K562 (cell line): ENCODE results near the gene RARG. TPM values are rescaled to one million over a fixed set of nuclear protein-coding genes. Genes with fewer than 3 reads are reported as not detected.

Experiments used
- DIDO1 ChIP-seq: fragments of 450-650 bp; IDR thresholded peaks from 2 replicates; pipeline ENCODE4 v1.6.1; 2016; ENCODE audit warnings: low read depth, missing biosample characterization, missing genetic modification characterization
- FOXK2 ChIP-seq, 2 experiments: fragments of 450-650 bp; IDR thresholded peaks in 1 of 2; conservative IDR thresholded peaks in 1 of 2; 2 replicates each; pipeline ENCODE4 v1.6.1; 2016; ENCODE audit warnings: low read depth in 2 of 2, mild to moderate bottlenecking in 1 of 2
- HDAC2 ChIP-seq: fragments of 450-650 bp; IDR thresholded peaks from 2 replicates; pipeline ENCODE4 v1.6.1; 2016; ENCODE audit warnings: mild to moderate bottlenecking
- HMG20A ChIP-seq: fragments of 450-650 bp; formaldehyde crosslinking; conservative IDR thresholded peaks from 2 replicates; pipeline ENCODE4 v1.4.0; 2020; ENCODE audit warnings: mild to moderate bottlenecking, mixed read lengths
- HMGN3 ChIP-seq: IDR thresholded peaks from 2 replicates; pipeline ENCODE4 v1.6.1; 2011; ENCODE audit warnings: borderline replicate concordance, low read depth, mild to moderate bottlenecking, mixed read lengths, low read length; ENCODE audit not compliant: insufficient read length; ENCODE audit errors: extremely low read depth
- KLF16 ChIP-seq: IDR thresholded peaks from 2 replicates; pipeline ENCODE4 v1.6.1; 2016; ENCODE audit warnings: antibody characterized with exemption
- NFATC3 ChIP-seq: fragments of 450-650 bp; IDR thresholded peaks from 2 replicates; pipeline ENCODE4 v1.6.1; 2017; ENCODE audit warnings: mild to moderate bottlenecking
- NFE2L1 ChIP-seq: fragments of 450-650 bp; IDR thresholded peaks from 2 replicates; pipeline ENCODE4 v1.6.1; 2016; ENCODE audit warnings: missing genetic modification characterization, low read depth, mild to moderate bottlenecking, missing compliant biosample characterization, moderate library complexity, borderline replicate concordance
- PCBP2 ChIP-seq: fragments of 200-400 bp; formaldehyde crosslinking; IDR thresholded peaks from 2 replicates; pipeline ENCODE4 v1.6.1; 2018; ENCODE audit warnings: low read length, low read depth, mild to moderate bottlenecking, moderate library complexity; ENCODE audit not compliant: poor library complexity, severe bottlenecking
- RUNX1 ChIP-seq: sonication (generic); IDR thresholded peaks from 2 replicates; pipeline ENCODE4 v1.6.1; 2016; ENCODE audit warnings: antibody characterized with exemption, low read depth
- SMARCA4 ChIP-seq: fragments of 450-650 bp; IDR thresholded peaks from 2 replicates; pipeline ENCODE4 v1.6.1; 2016
- SRF ChIP-seq, 2 experiments: fragments of 250-450, 450-650 bp in 1 of 2; sonication (Bioruptor Pico) in 1 of 2; sonication (generic) in 1 of 2; formaldehyde crosslinking; IDR thresholded peaks; 2 replicates each; pipeline versions ENCODE4 v1.5.0 to v1.5.1; 2020 to 2022; ENCODE audit warnings: mild to moderate bottlenecking in 1 of 2, missing genetic modification reagents in 1 of 2
- SRSF3 ChIP-seq: fragments of 200-400 bp; formaldehyde crosslinking; IDR thresholded peaks from 2 replicates; pipeline ENCODE4 v1.6.1; 2016; ENCODE audit warnings: mild to moderate bottlenecking, low read length, moderate library complexity; ENCODE audit not compliant: insufficient read depth
- TAL1 ChIP-seq: fragments of 450-650 bp; IDR thresholded peaks from 2 replicates; pipeline ENCODE4 v1.6.1; 2016; ENCODE audit warnings: mild to moderate bottlenecking
- TRIM28 ChIP-seq: fragments of 450-650 bp; IDR thresholded peaks from 2 replicates; pipeline ENCODE4 v1.6.1; 2017
- ZC3H11A ChIP-seq: IDR thresholded peaks from 2 replicates; pipeline ENCODE4 v1.6.1; 2012; ENCODE audit warnings: low read depth, low read length, improper control_type of control experiment
- ZNF436 ChIP-seq: fragments of 250-450, 450-650 bp; sonication (Bioruptor Pico); formaldehyde crosslinking; IDR thresholded peaks from 2 replicates; pipeline ENCODE4 v1.7.0; 2020; ENCODE audit warnings: mild to moderate bottlenecking
- ZSCAN29 ChIP-seq: fragments of 450-650 bp; IDR thresholded peaks from 2 replicates; pipeline ENCODE4 v1.6.1; 2017
- polyA plus RNA-seq, 8 experiments: library from polyadenylated mRNA; depleted of rRNA in 4 of 8; stranded (reverse) in 5 of 8; unstranded in 3 of 8; fragments of >200 nt; fragmentation: Nextera tagmentation in 2 of 8; fragmentation: Illumina TruSeq in 1 of 8; extraction: Ambion mirVana in 2 of 8; extraction: Trizol in 1 of 8; gene quantifications; 2 replicates each; pipeline versions ENCODE4 v1.2.1 to v1.2.3, GENCODE V29; 2011 to 2014; ENCODE audit warnings: inconsistent platforms in 1 of 8, missing spikeins in 1 of 8
- total RNA-seq, 7 experiments: library from RNA; depleted of rRNA in 6 of 7; stranded (reverse); fragments of >200 nt in 6 of 7; fragmentation: Illumina TruSeq in 2 of 7; extraction: Trizol in 2 of 7; gene quantifications; 2 replicates each; pipeline versions ENCODE4 v1.2.1 to v1.2.3, GENCODE V29; 2011 to 2021; ENCODE audit warnings: low replicate concordance in 1 of 7
- TF ChIP-seq, protein P1 (sequence below), 2 experiments: IDR thresholded peaks; 2 replicates each; pipeline ENCODE4 v1.6.1; 2011; ENCODE audit warnings: borderline replicate concordance in 1 of 2, control low read depth in 1 of 2, low read depth in 1 of 2, low read length in 1 of 2, mild to moderate bottlenecking in 1 of 2, mixed read lengths in 1 of 2, moderate library complexity in 1 of 2; ENCODE audit not compliant: insufficient read depth in 1 of 2, insufficient read length in 1 of 2, poor library complexity in 1 of 2, severe bottlenecking in 1 of 2; ENCODE audit errors: extremely low read depth in 1 of 2
- TF ChIP-seq, protein P2 (sequence below): fragments of 250-450 bp; sonication (Bioruptor Pico); IDR thresholded peaks from 2 replicates; pipeline ENCODE4 v1.8.0; 2021; ENCODE audit warnings: moderate library complexity, mild to moderate bottlenecking, inconsistent platforms
- TF ChIP-seq, protein P3 (sequence below), 2 experiments: fragments of 250-450 bp in 1 of 2; fragments of 450-650 bp in 1 of 2; sonication (Bioruptor Pico) in 1 of 2; IDR thresholded peaks; 2 replicates each; pipeline versions ENCODE4 v1.6.1 to v1.8.0; 2016 to 2021; ENCODE audit warnings: mild to moderate bottlenecking in 2 of 2, moderate library complexity in 2 of 2, missing compliant biosample characterization in 1 of 2, missing genetic modification characterization in 1 of 2
- TF ChIP-seq, protein P4 (sequence below): fragments of 250-450 bp; sonication (Bioruptor Pico); IDR thresholded peaks from 2 replicates; pipeline ENCODE4 v1.4.0; 2020

RARG gene
- total and polyA plus RNA-seq, 9 of the 15 experiments (the other 6 are each of a cell fraction or from before 2014, with no cell fraction given) = 0.18 to 7.6 (median 3.8) TPM

DNA sequence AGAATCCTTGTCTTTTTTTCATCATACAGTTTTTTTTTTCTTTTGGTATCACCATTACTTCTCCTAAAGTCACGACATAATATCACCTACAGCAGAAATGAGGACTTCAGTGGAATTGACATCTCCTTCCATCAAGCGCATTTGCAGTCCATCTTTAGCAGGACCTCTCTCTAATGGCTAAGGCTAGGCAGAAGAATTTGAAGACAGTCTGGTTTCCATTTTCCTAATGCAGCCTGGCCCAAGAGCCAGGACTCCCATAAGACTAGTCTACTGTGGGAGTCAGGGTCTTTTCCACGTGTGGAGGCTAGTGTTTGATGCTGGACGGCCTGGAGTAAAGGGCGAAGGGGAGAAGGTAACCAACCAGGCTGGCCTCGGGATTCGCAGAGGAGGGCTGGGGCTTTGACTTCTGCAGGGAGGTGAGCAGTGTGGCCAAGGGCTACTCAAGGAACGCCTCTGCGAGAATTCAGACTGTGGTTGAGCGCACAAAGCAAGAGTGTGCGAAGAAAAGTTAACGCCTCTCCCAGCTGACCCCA, 52.3 kb downstream of the RARG start (continued):
- TF ChIP-seq KLF16 (no peak), TAL1 (0 out of 2 replicates have a peak, but pooled peaks have one; percentile 10), SRSF3 (no peak), HDAC2 (peak; percentile 40), RUNX1 (no peak), DIDO1 (tag) (no peak), SRF (CRISPR knock-in tag; IDR thresholded peaks at IDR 0.05) (peak in 1 of 2 experiments; percentile 53; a peak in 1 of 4 replicates), HMGN3 (no peak), PCBP2 (no peak), NFE2L1 (tag) (no peak), NFATC3 (no peak), FOXK2 (conservative IDR thresholded peaks at IDR 0.05 in 1 of 2, IDR thresholded peaks at IDR 0.05 in 1 of 2; ENCODE audit: low read depth in 2 of 2) (no peak), SMARCA4 (peak; percentile 37; the same call in 1 of the 2 replicates), TRIM28 (0 out of 2 replicates have a peak, but pooled peaks have one; percentile 3), HMG20A (CRISPR knock-in tag) (no peak), ZC3H11A (no peak), ZSCAN29 (no peak), ZNF436 (CRISPR knock-in tag) (no peak)
- TF ChIP-seq, protein P1, sequence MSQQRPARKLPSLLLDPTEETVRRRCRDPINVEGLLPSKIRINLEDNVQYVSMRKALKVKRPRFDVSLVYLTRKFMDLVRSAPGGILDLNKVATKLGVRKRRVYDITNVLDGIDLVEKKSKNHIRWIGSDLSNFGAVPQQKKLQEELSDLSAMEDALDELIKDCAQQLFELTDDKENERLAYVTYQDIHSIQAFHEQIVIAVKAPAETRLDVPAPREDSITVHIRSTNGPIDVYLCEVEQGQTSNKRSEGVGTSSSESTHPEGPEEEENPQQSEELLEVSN (IDR thresholded peaks at IDR 0.05; ENCODE audit: borderline replicate concordance in 1 of 2, extremely low read depth in 1 of 2, insufficient read depth in 1 of 2, insufficient read length in 1 of 2, low read depth in 1 of 2, low read length in 1 of 2, poor library complexity in 1 of 2, severe bottlenecking in 1 of 2) = no peak
- TF ChIP-seq, protein P2, sequence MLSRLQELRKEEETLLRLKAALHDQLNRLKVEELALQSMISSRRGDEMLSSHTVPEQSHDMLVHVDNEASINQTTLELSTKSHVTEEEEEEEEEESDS (CRISPR knock-in tag) = no peak
- TF ChIP-seq, protein P3, sequence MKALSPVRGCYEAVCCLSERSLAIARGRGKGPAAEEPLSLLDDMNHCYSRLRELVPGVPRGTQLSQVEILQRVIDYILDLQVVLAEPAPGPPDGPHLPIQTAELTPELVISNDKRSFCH (CRISPR knock-in tag; IDR thresholded peaks at IDR 0.05) = no peak
- TF ChIP-seq, protein P3 (tag; IDR thresholded peaks at IDR 0.05) = 0 out of 2 replicates have a peak, but pooled peaks have one; percentile 37
- TF ChIP-seq, protein P4, sequence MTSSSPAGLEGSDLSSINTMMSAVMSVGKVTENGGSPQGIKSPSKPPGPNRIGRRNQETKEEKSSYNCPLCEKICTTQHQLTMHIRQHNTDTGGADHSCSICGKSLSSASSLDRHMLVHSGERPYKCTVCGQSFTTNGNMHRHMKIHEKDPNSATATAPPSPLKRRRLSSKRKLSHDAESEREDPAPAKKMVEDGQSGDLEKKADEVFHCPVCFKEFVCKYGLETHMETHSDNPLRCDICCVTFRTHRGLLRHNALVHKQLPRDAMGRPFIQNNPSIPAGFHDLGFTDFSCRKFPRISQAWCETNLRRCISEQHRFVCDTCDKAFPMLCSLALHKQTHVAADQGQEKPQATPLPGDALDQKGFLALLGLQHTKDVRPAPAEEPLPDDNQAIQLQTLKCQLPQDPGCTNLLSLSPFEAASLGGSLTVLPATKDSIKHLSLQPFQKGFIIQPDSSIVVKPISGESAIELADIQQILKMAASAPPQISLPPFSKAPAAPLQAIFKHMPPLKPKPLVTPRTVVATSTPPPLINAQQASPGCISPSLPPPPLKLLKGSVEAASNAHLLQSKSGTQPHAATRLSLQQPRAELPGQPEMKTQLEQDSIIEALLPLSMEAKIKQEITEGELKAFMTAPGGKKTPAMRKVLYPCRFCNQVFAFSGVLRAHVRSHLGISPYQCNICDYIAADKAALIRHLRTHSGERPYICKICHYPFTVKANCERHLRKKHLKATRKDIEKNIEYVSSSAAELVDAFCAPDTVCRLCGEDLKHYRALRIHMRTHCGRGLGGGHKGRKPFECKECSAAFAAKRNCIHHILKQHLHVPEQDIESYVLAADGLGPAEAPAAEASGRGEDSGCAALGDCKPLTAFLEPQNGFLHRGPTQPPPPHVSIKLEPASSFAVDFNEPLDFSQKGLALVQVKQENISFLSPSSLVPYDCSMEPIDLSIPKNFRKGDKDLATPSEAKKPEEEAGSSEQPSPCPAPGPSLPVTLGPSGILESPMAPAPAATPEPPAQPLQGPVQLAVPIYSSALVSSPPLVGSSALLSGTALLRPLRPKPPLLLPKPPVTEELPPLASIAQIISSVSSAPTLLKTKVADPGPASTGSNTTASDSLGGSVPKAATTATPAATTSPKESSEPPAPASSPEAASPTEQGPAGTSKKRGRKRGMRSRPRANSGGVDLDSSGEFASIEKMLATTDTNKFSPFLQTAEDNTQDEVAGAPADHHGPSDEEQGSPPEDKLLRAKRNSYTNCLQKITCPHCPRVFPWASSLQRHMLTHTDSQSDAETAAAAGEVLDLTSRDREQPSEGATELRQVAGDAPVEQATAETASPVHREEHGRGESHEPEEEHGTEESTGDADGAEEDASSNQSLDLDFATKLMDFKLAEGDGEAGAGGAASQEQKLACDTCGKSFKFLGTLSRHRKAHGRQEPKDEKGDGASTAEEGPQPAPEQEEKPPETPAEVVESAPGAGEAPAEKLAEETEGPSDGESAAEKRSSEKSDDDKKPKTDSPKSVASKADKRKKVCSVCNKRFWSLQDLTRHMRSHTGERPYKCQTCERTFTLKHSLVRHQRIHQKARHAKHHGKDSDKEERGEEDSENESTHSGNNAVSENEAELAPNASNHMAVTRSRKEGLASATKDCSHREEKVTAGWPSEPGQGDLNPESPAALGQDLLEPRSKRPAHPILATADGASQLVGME = no peak
